Calu3 (cell line): ENCODE measurements around the gene CLK3. TPM values are rescaled to one million over a fixed set of nuclear protein-coding genes. Genes with fewer than 3 reads are reported as not detected.

Experiments
- Bru-seq: library from RNA; stranded (reverse); fragments of 400-500 nt; gene quantifications from one replicate; lab custom pipeline; 2021; lab: Mats Ljungman, UMichigan
- BruChase-seq, 2 experiments: library from RNA; stranded (reverse); fragments of 400-500 nt; gene quantifications; one replicate each; lab custom pipeline; 2021; lab: Mats Ljungman, UMichigan
- BruUV-seq: library from RNA; stranded (reverse); fragments of 400-500 nt; replicated peaks from 2 replicates; lab custom pipeline; 2021; lab: Mats Ljungman, UMichigan
- CTCF ChIA-PET: fragments of 300-600 bp; sonication (Branson Sonifier 250); formaldehyde crosslinking; loops from one replicate; lab custom pipeline; 2022; ENCODE audit warnings: antibody characterized with exemption; lab: Charles Lee
- DNase-seq: peaks from one replicate; pipeline ENCODE4 v3.0.0; 2022
- H3K27ac Mint-ChIP-seq: one replicate; pipeline ENCODE4 v1.8.0; 2022; ENCODE audit warnings: mixed read lengths; ENCODE audit not compliant: unreplicated experiment
- H3K27me3 Mint-ChIP-seq: one replicate; pipeline ENCODE4 v1.8.0; 2022; ENCODE audit warnings: mixed read lengths; ENCODE audit not compliant: unreplicated experiment
- H3K36me3 Mint-ChIP-seq: one replicate; pipeline ENCODE4 v1.8.0; 2022; ENCODE audit warnings: mild to moderate bottlenecking, moderate library complexity, mixed read lengths; ENCODE audit not compliant: insufficient read depth, unreplicated experiment
- H3K4me1 Mint-ChIP-seq: one replicate; pipeline ENCODE4 v1.8.0; 2022; ENCODE audit warnings: mild to moderate bottlenecking, low read depth, mixed read lengths; ENCODE audit not compliant: unreplicated experiment
- H3K4me3 Mint-ChIP-seq: one replicate; pipeline ENCODE4 v1.8.0; 2022; ENCODE audit warnings: mild to moderate bottlenecking, low read depth, moderate library complexity, mixed read lengths; ENCODE audit not compliant: unreplicated experiment
- H3K9me3 Mint-ChIP-seq: one replicate; pipeline ENCODE4 v1.8.0; 2022; ENCODE audit warnings: low read depth, mixed read lengths; ENCODE audit not compliant: unreplicated experiment
- intact Hi-C: fragments of 100-400 bp; cut with micrococcal nuclease; formaldehyde crosslinking; loops from one replicate; pipeline ENCODE4 v1.10.0; 2022; ENCODE audit not compliant: unreplicated experiment
- long read RNA-seq: library from polyadenylated mRNA; stranded (forward); transcript quantifications from one replicate; pipeline ENCODE4 v2.0.0, GENCODE V29; 2022
- total RNA-seq: library from RNA; stranded (reverse); gene quantifications from 2 replicates; pipeline ENCODE4 v1.2.3, GENCODE V29; 2022
- TF ChIP-seq, protein P1 (sequence below): fragments of 200-600 bp; IDR thresholded peaks from one replicate; pipeline ENCODE4 v1.8.0; 2022; ENCODE audit warnings: antibody characterized with exemption; ENCODE audit not compliant: unreplicated experiment

CLK3 gene
- total RNA-seq = 89.2 and 93.5 TPM in 2 replicates
- percentile 75 among the genes with signal in this experiment for Bru-seq, nascent RNA
- percentile 70 among the genes with signal in this experiment for BruChase-seq, experiment 1, labeled RNA remaining after a 6-hour chase
- BruChase-seq, experiment 2, labeled RNA remaining after a 2-hour chase = percentile 72 among the genes with signal in this experiment
- long read RNA-seq, transcript CLK3-202 (13 exons, 2,621 nt) = major isoform, 67 of 99 reads
- long read RNA-seq, partial matches to known transcripts = 9 of 99 reads
- long read RNA-seq, other reads (novel, unspliced or antisense) = 21 of 99 reads

- TF ChIP-seq, protein P1, sequence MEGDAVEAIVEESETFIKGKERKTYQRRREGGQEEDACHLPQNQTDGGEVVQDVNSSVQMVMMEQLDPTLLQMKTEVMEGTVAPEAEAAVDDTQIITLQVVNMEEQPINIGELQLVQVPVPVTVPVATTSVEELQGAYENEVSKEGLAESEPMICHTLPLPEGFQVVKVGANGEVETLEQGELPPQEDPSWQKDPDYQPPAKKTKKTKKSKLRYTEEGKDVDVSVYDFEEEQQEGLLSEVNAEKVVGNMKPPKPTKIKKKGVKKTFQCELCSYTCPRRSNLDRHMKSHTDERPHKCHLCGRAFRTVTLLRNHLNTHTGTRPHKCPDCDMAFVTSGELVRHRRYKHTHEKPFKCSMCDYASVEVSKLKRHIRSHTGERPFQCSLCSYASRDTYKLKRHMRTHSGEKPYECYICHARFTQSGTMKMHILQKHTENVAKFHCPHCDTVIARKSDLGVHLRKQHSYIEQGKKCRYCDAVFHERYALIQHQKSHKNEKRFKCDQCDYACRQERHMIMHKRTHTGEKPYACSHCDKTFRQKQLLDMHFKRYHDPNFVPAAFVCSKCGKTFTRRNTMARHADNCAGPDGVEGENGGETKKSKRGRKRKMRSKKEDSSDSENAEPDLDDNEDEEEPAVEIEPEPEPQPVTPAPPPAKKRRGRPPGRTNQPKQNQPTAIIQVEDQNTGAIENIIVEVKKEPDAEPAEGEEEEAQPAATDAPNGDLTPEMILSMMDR = no peak
- H3K9me3 Mint-ChIP-seq = no peaks in the 10 kb centered on the region
- H3K4me3 Mint-ChIP-seq = peak within 1 kb of the TSS; percentile 86
- TSS peak; percentile 16 for BruUV-seq
- peaks cover 51% of the 10 kb centered on the region for H3K36me3 Mint-ChIP-seq
- CTCF ChIA-PET = interaction anchor here (0.6 to 1.7 kb wide), 3 partner anchors 11 to 155 kb away, joined by 3 to 6 read pairs (median 4); no protein-coding TSS in a partner anchor
- peaks cover 20% of the 10 kb centered on the region for H3K4me1 Mint-ChIP-seq
- DNase-seq = peak; percentile 100
- H3K27ac Mint-ChIP-seq = peak within 1 kb of the TSS; percentile 82
- intact Hi-C loops = no loop called here
- H3K27me3 Mint-ChIP-seq = peaks cover 30% of the 10 kb centered on the region
Measured at GRCh38 chr15:74615508-74616365, at the start of gene CLK3. TSS of gene CLK3 (plus strand) at chr15:74615836. CDS start at chr15:74619197, 3,361 bp downstream.

DNA sequence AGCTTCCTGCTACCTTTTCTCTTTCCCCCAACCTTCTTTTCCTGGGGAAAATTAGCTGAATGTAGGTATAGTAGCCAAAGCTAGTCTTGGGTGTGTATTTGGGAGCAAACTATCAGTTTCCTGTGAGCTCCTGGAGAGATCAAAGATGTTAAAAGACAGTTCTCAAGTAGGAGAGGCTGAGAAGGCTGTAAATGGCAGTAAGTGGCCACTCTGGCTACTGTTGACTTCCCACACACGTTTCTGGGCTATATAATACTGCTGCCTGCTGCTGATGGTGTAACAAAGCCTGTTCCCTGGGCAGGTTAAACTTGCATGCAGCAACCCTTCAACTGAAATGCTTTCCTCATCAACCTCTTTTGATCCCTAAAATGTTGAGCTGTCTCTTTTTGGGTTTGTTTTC is 47.0 kb upstream of the CLK3 start:
- TF ChIP-seq, protein P1 = no peak
- DNase-seq = no peak
- H3K27ac Mint-ChIP-seq = no peak overlapping the region
- no peaks in the 10 kb centered on the region for H3K27me3 Mint-ChIP-seq
- intact Hi-C loops = no loop called here
- no peaks in the 10 kb centered on the region for H3K9me3 Mint-ChIP-seq
- H3K4me3 Mint-ChIP-seq = no peak overlapping the region
- BruUV-seq = no TSS peak
- no peaks in the 10 kb centered on the region for H3K4me1 Mint-ChIP-seq
- no peaks in the 10 kb centered on the region for H3K36me3 Mint-ChIP-seq
- CTCF ChIA-PET = interaction anchor here (1.1 kb wide), 1 partner anchor 12 kb away, joined by 4 read pairs; no protein-coding TSS in a partner anchor

- CTCF ChIA-PET = no interaction called here
- no TSS peak for BruUV-seq
- TF ChIP-seq, protein P1 = no peak
- no peaks in the 10 kb centered on the region for H3K36me3 Mint-ChIP-seq
- intact Hi-C loops = no loop called here
- no peaks in the 10 kb centered on the region for H3K27me3 Mint-ChIP-seq
- H3K9me3 Mint-ChIP-seq = no peaks in the 10 kb centered on the region
- H3K4me3 Mint-ChIP-seq = no peak overlapping the region
- no peak for DNase-seq
- no peaks in the 10 kb centered on the region for H3K4me1 Mint-ChIP-seq
- H3K27ac Mint-ChIP-seq = no peak overlapping the region
Measured at GRCh38 chr15:74569731-74570070, 45.9 kb upstream of the CLK3 start.

DNA sequence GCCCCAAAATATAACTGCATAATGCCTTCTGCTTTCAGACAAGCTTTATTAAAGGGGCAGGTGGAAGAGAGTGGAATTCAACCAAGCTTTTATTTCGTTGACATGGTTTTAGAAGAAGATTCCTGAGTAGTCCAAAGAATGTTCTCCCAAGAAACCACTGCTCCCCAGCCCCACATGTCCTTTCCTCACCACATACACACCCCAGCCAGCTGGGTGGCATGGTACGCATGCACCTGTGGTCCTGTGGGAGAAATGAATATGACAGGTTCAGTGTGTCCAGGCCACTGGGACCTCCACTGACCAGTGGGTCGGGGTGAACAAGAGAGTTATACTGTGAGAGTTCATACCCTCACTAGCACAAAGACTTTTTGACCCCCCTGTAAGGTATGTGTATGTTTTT is 44.4 kb upstream of the CLK3 start:
- intact Hi-C loops = no loop called here
- Mint-ChIP-seq H3K27me3 (no peaks in the 10 kb centered on the region), H3K27ac (no peak overlapping the region), H3K4me3 (no peak overlapping the region), H3K4me1 (no peaks in the 10 kb centered on the region), H3K36me3 (no peaks in the 10 kb centered on the region), H3K9me3 (no peaks in the 10 kb centered on the region)
- no peak for DNase-seq
- no TSS peak for BruUV-seq
- TF ChIP-seq, protein P1 = no peak
- CTCF ChIA-PET = no interaction called here
